GM23338 (cell line): Measurements from ENCODE around the gene RIC8A.

Source experiments
- POLR2AphosphoS5 ChIP-seq: IDR thresholded peaks from 2 replicates; pipeline ENCODE4 v1.6.1; 2016; ENCODE audit warnings: antibody characterized with exemption, low read depth
- TF ChIP-seq, protein P1 (sequence below), 2 experiments: fragments of 200-600 bp in 1 of 2; sonication (generic) in 1 of 2; conservative IDR thresholded peaks; 2 replicates each; pipeline versions ENCODE4 v1.5.1 to v1.6.1; 2016 to 2017; ENCODE audit warnings: antibody characterized with exemption in 2 of 2, low read depth in 2 of 2, mild to moderate bottlenecking in 2 of 2, moderate library complexity in 1 of 2
- TF ChIP-seq, protein P2 (sequence below): IDR thresholded peaks from one replicate; pipeline ENCODE4 v1.6.1; 2018; ENCODE audit warnings: antibody characterized with exemption; ENCODE audit not compliant: unreplicated experiment

DNA sequence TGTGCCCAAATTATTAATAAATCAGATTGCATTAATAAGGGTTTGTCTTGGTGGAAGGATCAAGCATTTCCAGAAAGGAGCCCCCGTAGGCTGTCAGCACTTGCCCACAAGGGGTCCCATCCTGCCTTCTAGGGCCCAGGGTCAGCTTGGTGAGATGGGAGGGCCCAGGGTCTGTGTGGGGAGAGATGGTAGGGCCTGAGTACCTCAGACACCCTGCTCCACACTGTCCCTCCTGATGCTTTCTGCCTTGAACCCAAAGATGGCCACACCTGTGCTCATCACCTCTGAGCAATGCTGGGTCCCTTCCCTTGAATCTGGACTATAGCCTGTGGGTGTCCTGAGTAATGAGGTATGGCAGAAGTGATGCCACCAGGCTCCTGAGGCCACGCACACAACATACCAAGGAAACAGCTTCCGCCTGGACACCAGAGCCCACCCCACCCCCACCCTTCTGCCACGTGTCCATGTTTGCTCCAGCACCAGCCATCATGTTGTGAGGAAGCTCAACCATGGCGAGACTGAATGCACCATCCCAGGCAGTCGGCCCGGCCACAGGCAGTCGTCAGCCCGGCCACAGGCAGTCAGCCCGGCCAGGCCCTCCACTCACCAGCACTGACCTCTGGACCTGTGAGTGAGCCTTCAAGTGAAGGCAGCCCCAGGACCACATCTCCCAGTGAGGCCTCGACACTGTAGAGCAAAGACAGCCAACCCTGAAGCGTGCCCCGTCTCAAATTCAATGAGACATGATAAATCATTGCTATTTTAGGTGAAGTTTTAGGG, 7.1 kb upstream of the RIC8A start:
- TF ChIP-seq, protein P1, sequence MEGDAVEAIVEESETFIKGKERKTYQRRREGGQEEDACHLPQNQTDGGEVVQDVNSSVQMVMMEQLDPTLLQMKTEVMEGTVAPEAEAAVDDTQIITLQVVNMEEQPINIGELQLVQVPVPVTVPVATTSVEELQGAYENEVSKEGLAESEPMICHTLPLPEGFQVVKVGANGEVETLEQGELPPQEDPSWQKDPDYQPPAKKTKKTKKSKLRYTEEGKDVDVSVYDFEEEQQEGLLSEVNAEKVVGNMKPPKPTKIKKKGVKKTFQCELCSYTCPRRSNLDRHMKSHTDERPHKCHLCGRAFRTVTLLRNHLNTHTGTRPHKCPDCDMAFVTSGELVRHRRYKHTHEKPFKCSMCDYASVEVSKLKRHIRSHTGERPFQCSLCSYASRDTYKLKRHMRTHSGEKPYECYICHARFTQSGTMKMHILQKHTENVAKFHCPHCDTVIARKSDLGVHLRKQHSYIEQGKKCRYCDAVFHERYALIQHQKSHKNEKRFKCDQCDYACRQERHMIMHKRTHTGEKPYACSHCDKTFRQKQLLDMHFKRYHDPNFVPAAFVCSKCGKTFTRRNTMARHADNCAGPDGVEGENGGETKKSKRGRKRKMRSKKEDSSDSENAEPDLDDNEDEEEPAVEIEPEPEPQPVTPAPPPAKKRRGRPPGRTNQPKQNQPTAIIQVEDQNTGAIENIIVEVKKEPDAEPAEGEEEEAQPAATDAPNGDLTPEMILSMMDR (conservative IDR thresholded peaks at IDR 0.05; ENCODE audit: low read depth in 2 of 2) = peak; percentile 8 to 24; a peak in 1 of 4 replicates
- TF ChIP-seq, protein P2, sequence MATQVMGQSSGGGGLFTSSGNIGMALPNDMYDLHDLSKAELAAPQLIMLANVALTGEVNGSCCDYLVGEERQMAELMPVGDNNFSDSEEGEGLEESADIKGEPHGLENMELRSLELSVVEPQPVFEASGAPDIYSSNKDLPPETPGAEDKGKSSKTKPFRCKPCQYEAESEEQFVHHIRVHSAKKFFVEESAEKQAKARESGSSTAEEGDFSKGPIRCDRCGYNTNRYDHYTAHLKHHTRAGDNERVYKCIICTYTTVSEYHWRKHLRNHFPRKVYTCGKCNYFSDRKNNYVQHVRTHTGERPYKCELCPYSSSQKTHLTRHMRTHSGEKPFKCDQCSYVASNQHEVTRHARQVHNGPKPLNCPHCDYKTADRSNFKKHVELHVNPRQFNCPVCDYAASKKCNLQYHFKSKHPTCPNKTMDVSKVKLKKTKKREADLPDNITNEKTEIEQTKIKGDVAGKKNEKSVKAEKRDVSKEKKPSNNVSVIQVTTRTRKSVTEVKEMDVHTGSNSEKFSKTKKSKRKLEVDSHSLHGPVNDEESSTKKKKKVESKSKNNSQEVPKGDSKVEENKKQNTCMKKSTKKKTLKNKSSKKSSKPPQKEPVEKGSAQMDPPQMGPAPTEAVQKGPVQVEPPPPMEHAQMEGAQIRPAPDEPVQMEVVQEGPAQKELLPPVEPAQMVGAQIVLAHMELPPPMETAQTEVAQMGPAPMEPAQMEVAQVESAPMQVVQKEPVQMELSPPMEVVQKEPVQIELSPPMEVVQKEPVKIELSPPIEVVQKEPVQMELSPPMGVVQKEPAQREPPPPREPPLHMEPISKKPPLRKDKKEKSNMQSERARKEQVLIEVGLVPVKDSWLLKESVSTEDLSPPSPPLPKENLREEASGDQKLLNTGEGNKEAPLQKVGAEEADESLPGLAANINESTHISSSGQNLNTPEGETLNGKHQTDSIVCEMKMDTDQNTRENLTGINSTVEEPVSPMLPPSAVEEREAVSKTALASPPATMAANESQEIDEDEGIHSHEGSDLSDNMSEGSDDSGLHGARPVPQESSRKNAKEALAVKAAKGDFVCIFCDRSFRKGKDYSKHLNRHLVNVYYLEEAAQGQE = no peak
- TF ChIP-seq POLR2AphosphoS5 = no peak
